Smooth muscle cell (in vitro differentiated cells): ENCODE measurements around the gene CIART. TPM values are rescaled to one million over a fixed set of nuclear protein-coding genes. Genes with fewer than 3 reads are reported as not detected.
"Not testable (repeated sequence)": the region's sequence is repeated elsewhere in the genome, so short reads cannot be mapped to it uniquely, and the experiment has no call there.

ENCODE experiments used
- DNase-seq: peaks from one replicate; lab custom pipeline; 2025; ENCODE audit not compliant: unreplicated experiment; lab: John Stamatoyannopoulos, UW
- H2AFZ ChIP-seq: fragments of 200-600 bp; sonication (generic); 2 replicates; pipeline ENCODE4 v1.6.0; 2016; ENCODE audit warnings: antibody characterized with exemption, low read depth, mild to moderate bottlenecking
- H3F3A ChIP-seq: fragments of 200-600 bp; sonication (generic); 2 replicates; pipeline ENCODE4 v1.6.0; 2017; ENCODE audit warnings: antibody characterized with exemption, low read depth
- H3K27ac ChIP-seq: fragments of 200-600 bp; sonication (generic); 2 replicates; pipeline ENCODE4 v1.5.1; 2016; ENCODE audit warnings: low read depth, mild to moderate bottlenecking
- H3K27me3 ChIP-seq: fragments of 200-600 bp; sonication (generic); 2 replicates; pipeline ENCODE4 v1.6.1; 2016; ENCODE audit warnings: low read depth, mild to moderate bottlenecking
- H3K36me3 ChIP-seq: fragments of 200-600 bp; sonication (generic); 2 replicates; pipeline ENCODE4 v1.5.1; 2016; ENCODE audit warnings: low read depth
- H3K4me1 ChIP-seq: fragments of 200-600 bp; sonication (generic); 2 replicates; pipeline ENCODE4 v1.5.1; 2016; ENCODE audit warnings: low read depth
- H3K4me2 ChIP-seq: fragments of 200-600 bp; sonication (generic); 2 replicates; pipeline ENCODE4 v1.6.0; 2016; ENCODE audit warnings: mild to moderate bottlenecking
- H3K4me3 ChIP-seq: fragments of 200-600 bp; sonication (generic); 2 replicates; pipeline ENCODE4 v1.5.1; 2016; ENCODE audit warnings: mild to moderate bottlenecking
- H3K79me2 ChIP-seq: fragments of 200-600 bp; sonication (generic); 2 replicates; pipeline ENCODE4 v1.6.0; 2016; ENCODE audit warnings: low read depth, mild to moderate bottlenecking
- H3K9ac ChIP-seq: fragments of 200-600 bp; sonication (generic); 2 replicates; pipeline ENCODE4 v1.6.0; 2016; ENCODE audit warnings: low read depth
- H3K9me3 ChIP-seq: fragments of 200-600 bp; sonication (generic); replicated peaks from 2 replicates; pipeline ENCODE4 v1.5.1; 2016; ENCODE audit warnings: low read depth
- H4K20me1 ChIP-seq: fragments of 200-600 bp; sonication (generic); 2 replicates; pipeline ENCODE4 v1.6.0; 2016; ENCODE audit warnings: low read depth
- CTCF ChIP-seq: fragments of 200-600 bp; sonication (generic); IDR thresholded peaks from 2 replicates; pipeline ENCODE4 v1.5.1; 2017; ENCODE audit warnings: borderline replicate concordance, mild to moderate bottlenecking, antibody characterized with exemption; ENCODE audit not compliant: insufficient read depth, poor library complexity, severe bottlenecking
- WGBS: methylation state at CpG from one replicate; pipeline ENCODE4 v1.1.7; 2016; ENCODE audit warnings: low lambda C conversion rate; 5-methylcytosine and 5-hydroxymethylcytosine counted together
- polyA plus RNA-seq: library from polyadenylated mRNA; unstranded; fragments of >200 nt; fragmentation: Nextera tagmentation; extraction: Ambion mirVana; gene quantifications from 2 replicates; pipeline ENCODE4 v1.2.1, GENCODE V29; 2016
- total RNA-seq: library from RNA; depleted of rRNA; stranded (reverse); fragments of >200 nt; gene quantifications from 2 replicates; pipeline ENCODE4 v1.2.3, GENCODE V29; 2014

Gene CIART
- total and polyA plus RNA-seq, 2 experiments from 2014 or later = 7.2 to 13.1 TPM

GRCh38 chr1:150299716-150300115, 17.4 kb downstream of the CIART start:
- H3K9me3 ChIP-seq = no peaks in the 10 kb centered on the region
- no peak overlapping the region for H3K4me3 ChIP-seq
- peaks cover 4% of the 10 kb centered on the region for H4K20me1 ChIP-seq
- H3K36me3 ChIP-seq = no peaks in the 10 kb centered on the region
- H3K27me3 ChIP-seq = no peaks in the 10 kb centered on the region
- H3K9ac ChIP-seq = no peak overlapping the region
- peaks cover 20% of the 10 kb centered on the region for H3K79me2 ChIP-seq
- TF ChIP-seq CTCF = no peak
- 100% methylated on average over 3 of the region's 3 CpGs for WGBS
- no peak overlapping the region for H3K4me2 ChIP-seq
- H3K27ac ChIP-seq = no peak overlapping the region
- no peaks in the 10 kb centered on the region for H3F3A ChIP-seq
- no peak for DNase-seq
- H2AFZ ChIP-seq = no peak overlapping the region
- H3K4me1 ChIP-seq = no peaks in the 10 kb centered on the region

GRCh38 chr1:150302338-150302737, 20.0 kb downstream of the CIART start:
- DNase-seq = no peak
- WGBS = 95% methylated on average over 6 of the region's 6 CpGs
- Histone ChIP-seq H3K4me3 (no peak overlapping the region), H3K27me3 (no peaks in the 10 kb centered on the region), H3K4me1 (no peaks in the 10 kb centered on the region), H3K36me3 (no peaks in the 10 kb centered on the region), H4K20me1 (peaks cover 4% of the 10 kb centered on the region), H2AFZ (no peak overlapping the region), H3K79me2 (peaks cover 6% of the 10 kb centered on the region), H3K4me2 (no peak overlapping the region), H3K27ac (no peak overlapping the region), H3K9ac (no peak overlapping the region), H3K9me3 (no peaks in the 10 kb centered on the region), H3F3A (no peaks in the 10 kb centered on the region)
- no peak for TF ChIP-seq CTCF

GRCh38 chr1:150302902-150303301, 20.5 kb downstream of the CIART start:
- Histone ChIP-seq H3K9me3 (no peaks in the 10 kb centered on the region), H3K4me2 (no peak overlapping the region), H3K4me1 (no peaks in the 10 kb centered on the region), H3K27me3 (no peaks in the 10 kb centered on the region), H3K4me3 (no peak overlapping the region), H3K27ac (no peak overlapping the region), H3K79me2 (peaks cover 6% of the 10 kb centered on the region), H3F3A (peaks cover 4% of the 10 kb centered on the region), H4K20me1 (peaks cover 4% of the 10 kb centered on the region), H3K36me3 (no peaks in the 10 kb centered on the region), H3K9ac (no peak overlapping the region), H2AFZ (no peak overlapping the region)
- TF ChIP-seq CTCF = no peak
- no peak for DNase-seq
- WGBS = 85% methylated on average over 2 of the region's 2 CpGs

- H3K27ac ChIP-seq = not testable (repeated sequence)
These were observed 26.2 kb downstream of the CIART start for GRCh38 chr1:150308585-150308984.

More at GRCh38 chr1:150308585-150308984, 26.2 kb downstream of the CIART start:
- H2AFZ ChIP-seq, H3K27me3 ChIP-seq, H3K4me1 ChIP-seq, H3K79me2 ChIP-seq, H3K9ac ChIP-seq, H3K4me2 ChIP-seq, DNase-seq, H3K36me3 ChIP-seq, H3K4me3 ChIP-seq, H3K9me3 ChIP-seq, H4K20me1 ChIP-seq: not testable (repeated sequence)
- WGBS = 96% methylated on average over 9 of the region's 9 CpGs
- H3F3A ChIP-seq = peaks cover 12% of the 10 kb centered on the region
